ENCODE measurements around the gene PATJ.

GRCh38 chr1:62207187-62207586 is 464.9 kb downstream of the PATJ start:
- no peak for TF ChIP-seq NFE2L1 (CRISPR knock-in tag; IDR thresholded peaks at IDR 0.05)
- TF ChIP-seq MAX (CRISPR knock-in tag; IDR thresholded peaks at IDR 0.05) = no peak
- no peak for TF ChIP-seq CTCF (IDR thresholded peaks at IDR 0.05)
- TF ChIP-seq MLX (CRISPR knock-in tag; IDR thresholded peaks at IDR 0.05) = no peak
- TF ChIP-seq IRF1 (CRISPR knock-in tag; IDR thresholded peaks at IDR 0.05) = no peak
- TF ChIP-seq FOXJ3 (CRISPR knock-in tag; IDR thresholded peaks at IDR 0.05; ENCODE audit: borderline replicate concordance) = no peak
- no peak for TF ChIP-seq ATF1 (CRISPR knock-in tag; IDR thresholded peaks at IDR 0.05)
- no peak for TF ChIP-seq TCF7 (CRISPR knock-in tag; IDR thresholded peaks at IDR 0.05; ENCODE audit: low read depth)
- no peak for TF ChIP-seq RELA (CRISPR knock-in tag; IDR thresholded peaks at IDR 0.05; ENCODE audit: borderline replicate concordance)

All from WTC11 (cell line).